B cell (primary cell): Measurements from ENCODE around the gene RTN4RL1. TPM values are rescaled to one million over a fixed set of nuclear protein-coding genes. Genes with fewer than 3 reads are reported as not detected.
"Not testable (repeated sequence)": the region's sequence is repeated elsewhere in the genome, so short reads cannot be mapped to it uniquely, and the experiment has no call there.

Experiments used
- ATAC-seq: fragments of 200-7000 bp; cut with Tn5 transposase; one replicate; pipeline ENCODE4 v1.10.0; 2021; ENCODE audit warnings: low read depth, mild to moderate bottlenecking, moderate number of reproducible peaks, moderate library complexity
- CTCF ChIA-PET: fragments of 350-600 bp; sonication (Branson Sonifier 250); formaldehyde crosslinking; loops from one replicate; lab custom pipeline; 2021; ENCODE audit warnings: antibody characterized with exemption, inconsistent platforms; lab: Charles Lee
- POLR2A ChIA-PET: fragments of 350-600 bp; sonication (Branson Sonifier 250); formaldehyde crosslinking; loops from one replicate; lab custom pipeline; 2021; ENCODE audit warnings: antibody characterized with exemption; lab: Charles Lee
- DNase-seq: peaks from one replicate; pipeline ENCODE4 v3.0.0; 2013
- H2AFZ ChIP-seq: 2 replicates; pipeline ENCODE4 v1.6.1; 2012; ENCODE audit warnings: mild to moderate bottlenecking, low read depth, low read length; ENCODE audit not compliant: insufficient read depth, poor library complexity, severe bottlenecking
- H3K27ac ChIP-seq, 2 donors: 1 replicate in 1 of 2; 2 replicates in 1 of 2; pipeline ENCODE4 v1.5.1; 2012 to 2013; ENCODE audit warnings: low read length in 2 of 2, mild to moderate bottlenecking in 2 of 2, moderate library complexity in 1 of 2
- H3K27me3 ChIP-seq, 4 experiments: fragments of 200-600 bp in 1 of 4; sonication (generic) in 1 of 4; replicated peaks in 1 of 4; 1 replicate in 2 of 4; 2 replicates in 2 of 4; pipeline versions ENCODE4 v1.6.1 to v1.7.0; 2013 to 2016; ENCODE audit warnings: low read length in 3 of 4, mild to moderate bottlenecking in 2 of 4, mixed read lengths in 1 of 4, moderate library complexity in 1 of 4; ENCODE audit not compliant: insufficient read depth in 4 of 4, control insufficient read depth in 3 of 4; ENCODE audit errors: control extremely low read depth in 1 of 4
- H3K36me3 ChIP-seq, 2 experiments: replicated peaks in 1 of 2; 1 replicate in 1 of 2; 2 replicates in 1 of 2; pipeline versions ENCODE4 v1.6.1 to v1.7.1; 2013; ENCODE audit warnings: low read length in 1 of 2; ENCODE audit not compliant: insufficient read depth in 2 of 2, control insufficient read depth in 1 of 2; ENCODE audit errors: control extremely low read depth in 1 of 2, extremely low read depth in 1 of 2
- H3K4me1 ChIP-seq, 2 donors: fragments of 200-600 bp in 1 of 2; sonication (generic) in 1 of 2; 1 replicate in 1 of 2; 2 replicates in 1 of 2; pipeline versions ENCODE4 v1.5.1 to v1.6.1; 2013 to 2017; ENCODE audit warnings: low read length in 2 of 2; ENCODE audit not compliant: control insufficient read depth in 2 of 2, insufficient read depth in 2 of 2
- H3K4me2 ChIP-seq: replicated peaks from 2 replicates; pipeline ENCODE3; 2012; ENCODE audit warnings: mild to moderate bottlenecking, low read depth, low read length; ENCODE audit not compliant: poor library complexity, severe bottlenecking
- H3K4me3 ChIP-seq, 5 experiments: fragments of 200-600 bp in 1 of 5; sonication (generic) in 1 of 5; 1 replicate in 3 of 5; 2 replicates in 2 of 5; pipeline versions ENCODE4 v1.5.1 to v1.7.0; 2011 to 2016; ENCODE audit warnings: low read length in 4 of 5, mild to moderate bottlenecking in 4 of 5, low read depth in 2 of 5, control low read depth in 1 of 5, moderate library complexity in 1 of 5; ENCODE audit not compliant: insufficient read depth in 1 of 5; ENCODE audit errors: control extremely low read depth in 1 of 5, extremely low read depth in 1 of 5
- H3K79me2 ChIP-seq: fragments of 200-600 bp; sonication (generic); one replicate; pipeline ENCODE4 v1.6.0; 2016; ENCODE audit warnings: low read length; ENCODE audit not compliant: control insufficient read depth, insufficient read depth
- H3K9ac ChIP-seq: fragments of 200-600 bp; sonication (generic); 2 replicates; pipeline ENCODE4 v1.6.1; 2017; ENCODE audit warnings: mild to moderate bottlenecking, low read length, moderate library complexity
- H3K9me3 ChIP-seq, 3 donors: one replicate each; pipeline versions ENCODE4 v1.6.1 to v1.7.1; 2013; ENCODE audit warnings: low read length in 2 of 3; ENCODE audit not compliant: control insufficient read depth in 2 of 3, insufficient read depth in 1 of 3; ENCODE audit errors: control extremely low read depth in 1 of 3
- H4K20me1 ChIP-seq: 2 replicates; pipeline ENCODE4 v1.6.0; 2012; ENCODE audit warnings: mild to moderate bottlenecking, low read length; ENCODE audit not compliant: insufficient read depth, control insufficient read depth, poor library complexity, severe bottlenecking
- H3K27ac Mint-ChIP-seq: one replicate; pipeline ENCODE4 v1.8.0; 2021; ENCODE audit warnings: mixed read lengths
- H3K27me3 Mint-ChIP-seq: one replicate; pipeline ENCODE4 v1.8.0; 2021; ENCODE audit warnings: mixed read lengths
- H3K4me1 Mint-ChIP-seq: one replicate; pipeline ENCODE4 v1.8.0; 2021; ENCODE audit warnings: mixed read lengths
- H3K4me3 Mint-ChIP-seq: one replicate; pipeline ENCODE4 v1.8.0; 2021; ENCODE audit warnings: mixed read lengths
- H3K9me3 Mint-ChIP-seq: one replicate; pipeline ENCODE4 v1.8.0; 2022; ENCODE audit warnings: mixed read lengths; ENCODE audit not compliant: insufficient read depth
- EZH2 ChIP-seq: IDR thresholded peaks from 2 replicates; pipeline ENCODE4 v1.6.1; 2012; ENCODE audit warnings: borderline replicate concordance, low read depth, mild to moderate bottlenecking, moderate library complexity, low read length; ENCODE audit not compliant: insufficient read depth, poor library complexity, severe bottlenecking
- WGBS: methylation state at CpG from one replicate; pipeline ENCODE4 v1.1.5; 2013; ENCODE audit warnings: missing lambda C conversion rate; ENCODE audit not compliant: insufficient coverage; 5-methylcytosine and 5-hydroxymethylcytosine counted together
- intact Hi-C: fragments of 100-400 bp; cut with micrococcal nuclease; formaldehyde crosslinking; loops from one replicate; pipeline ENCODE4 v1.10.0; 2022
- polyA plus RNA-seq: library from polyadenylated mRNA; depleted of rRNA; stranded (reverse); fragments of >200 nt; gene quantifications from 2 replicates; pipeline ENCODE4 v1.2.3, GENCODE V29; 2012
- total RNA-seq, 2 donors: library from RNA; stranded (reverse); fragments of 120-200 nt in 1 of 2; gene quantifications; 1 replicate in 1 of 2; 2 replicates in 1 of 2; pipeline versions ENCODE4 v1.2.3 to v1.2.4, GENCODE V29; 2013 to 2022
- TF ChIP-seq, protein P1 (sequence below): fragments of 200-600 bp; IDR thresholded peaks from one replicate; pipeline ENCODE4 v1.8.0; 2022; ENCODE audit warnings: antibody characterized with exemption, mild to moderate bottlenecking

Gene RTN4RL1
- total and polyA plus RNA-seq, 2 donors (not counting 1 experiment from before 2014, with no cell fraction given), result 0.03 to 0.07 TPM

DNA sequence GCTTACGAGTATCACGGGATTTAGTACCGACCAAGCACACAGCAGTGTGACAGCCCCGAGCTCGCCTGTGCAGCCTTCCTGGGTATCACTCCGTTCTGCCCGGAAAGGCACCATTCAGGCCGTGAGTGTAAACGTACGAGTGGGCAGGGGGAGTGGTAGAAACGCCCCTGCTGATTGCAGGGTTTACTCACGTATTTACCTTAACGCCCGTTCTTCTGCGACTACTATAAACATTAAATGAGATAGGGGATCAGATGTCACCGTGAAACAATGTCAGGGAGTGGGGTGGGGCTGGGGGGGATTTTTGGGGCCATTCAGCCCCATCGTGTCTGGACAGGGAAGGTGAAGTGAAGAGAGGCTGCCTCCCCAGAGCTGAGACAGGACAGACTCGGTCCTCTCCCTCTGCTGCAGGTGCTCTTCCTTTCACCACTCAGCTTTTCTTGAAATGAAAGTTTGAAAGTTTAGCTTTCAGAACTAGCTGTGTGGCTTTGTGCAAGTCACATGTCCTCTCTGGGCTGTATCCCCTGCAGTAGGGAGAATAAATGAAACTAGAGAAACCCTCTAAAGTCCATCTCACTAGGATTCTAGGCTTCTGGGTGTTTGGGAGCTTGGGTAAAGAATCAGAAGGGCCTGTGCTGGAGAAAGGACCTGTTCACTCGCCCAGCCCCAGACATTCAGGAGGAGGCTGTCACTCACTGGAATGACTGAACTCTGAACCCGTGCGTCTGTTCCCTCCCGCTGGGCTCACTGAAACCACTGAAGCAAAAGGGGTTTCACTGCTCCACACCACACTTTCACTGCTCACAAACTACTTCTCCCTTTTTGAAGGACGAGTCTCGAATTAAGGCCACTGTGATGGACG lies 128.7 kb downstream of the RTN4RL1 start:
- no peaks in the 10 kb centered on the region for H3K27me3 Mint-ChIP-seq
- H3K9me3 Mint-ChIP-seq, result no peaks in the 10 kb centered on the region
- no peaks in the 10 kb centered on the region for H3K4me1 ChIP-seq
- WGBS, result 82% methylated on average over 15 of the region's 25 CpGs
- H3K36me3 ChIP-seq, result peaks cover 2 to 65% of the 10 kb centered on the region in 2 experiments
- ChIA-PET CTCF (interaction anchor here (0.8 kb wide), 1 partner anchor 8 kb away, joined by 3 read pairs; no protein-coding TSS in a partner anchor), POLR2A (no interaction called here)
- H2AFZ ChIP-seq, result no peak overlapping the region
- no peak overlapping the region for H3K27ac Mint-ChIP-seq
- H3K4me2 ChIP-seq, result no peak overlapping the region
- H3K79me2 ChIP-seq, result no peaks in the 10 kb centered on the region
- intact Hi-C loops, result no loop called here
- no peak overlapping the region for H3K4me3 ChIP-seq
- H3K4me3 Mint-ChIP-seq, result no peak overlapping the region
- no peaks in the 10 kb centered on the region for H3K4me1 Mint-ChIP-seq
- H3K9me3 ChIP-seq, result no peaks in the 10 kb centered on the region
- ATAC-seq (no peak), DNase-seq (no peak)
- H3K9ac ChIP-seq, result no peak overlapping the region
- no peaks in the 10 kb centered on the region for H3K27me3 ChIP-seq
- TF ChIP-seq, protein P1, sequence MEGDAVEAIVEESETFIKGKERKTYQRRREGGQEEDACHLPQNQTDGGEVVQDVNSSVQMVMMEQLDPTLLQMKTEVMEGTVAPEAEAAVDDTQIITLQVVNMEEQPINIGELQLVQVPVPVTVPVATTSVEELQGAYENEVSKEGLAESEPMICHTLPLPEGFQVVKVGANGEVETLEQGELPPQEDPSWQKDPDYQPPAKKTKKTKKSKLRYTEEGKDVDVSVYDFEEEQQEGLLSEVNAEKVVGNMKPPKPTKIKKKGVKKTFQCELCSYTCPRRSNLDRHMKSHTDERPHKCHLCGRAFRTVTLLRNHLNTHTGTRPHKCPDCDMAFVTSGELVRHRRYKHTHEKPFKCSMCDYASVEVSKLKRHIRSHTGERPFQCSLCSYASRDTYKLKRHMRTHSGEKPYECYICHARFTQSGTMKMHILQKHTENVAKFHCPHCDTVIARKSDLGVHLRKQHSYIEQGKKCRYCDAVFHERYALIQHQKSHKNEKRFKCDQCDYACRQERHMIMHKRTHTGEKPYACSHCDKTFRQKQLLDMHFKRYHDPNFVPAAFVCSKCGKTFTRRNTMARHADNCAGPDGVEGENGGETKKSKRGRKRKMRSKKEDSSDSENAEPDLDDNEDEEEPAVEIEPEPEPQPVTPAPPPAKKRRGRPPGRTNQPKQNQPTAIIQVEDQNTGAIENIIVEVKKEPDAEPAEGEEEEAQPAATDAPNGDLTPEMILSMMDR, result no peak
- TF ChIP-seq EZH2, result no peak
- no peaks in the 10 kb centered on the region for H4K20me1 ChIP-seq
- H3K27ac ChIP-seq, result no peak overlapping the region

DNA sequence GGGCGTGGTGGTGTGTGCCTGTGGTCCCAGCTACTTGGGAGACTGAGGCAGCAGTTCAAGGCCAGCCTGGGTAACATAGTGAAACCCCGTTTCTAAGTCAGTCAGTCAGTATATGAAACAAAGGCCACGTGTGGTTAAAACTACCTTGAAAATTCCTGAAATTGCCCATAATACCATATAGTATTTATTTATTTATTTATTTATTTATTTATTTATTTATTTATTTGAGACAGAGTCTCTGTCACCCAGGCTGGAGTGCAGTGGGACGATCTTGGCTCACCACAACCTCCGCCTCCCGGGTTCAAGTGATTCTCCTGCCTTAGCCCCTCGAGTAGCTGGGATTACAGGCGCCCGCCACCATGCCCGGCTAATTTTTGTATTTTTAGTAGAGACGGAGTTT lies 129.7 kb downstream of the RTN4RL1 start:
- H3K27ac Mint-ChIP-seq, H3K9me3 ChIP-seq, H3K27ac ChIP-seq, H3K4me3 ChIP-seq, DNase-seq, H3K4me1 Mint-ChIP-seq, H3K4me3 Mint-ChIP-seq, intact Hi-C loops, H3K4me1 ChIP-seq, H2AFZ ChIP-seq, ATAC-seq, H3K27me3 ChIP-seq, H3K27me3 Mint-ChIP-seq, H4K20me1 ChIP-seq, H3K9ac ChIP-seq, H3K4me2 ChIP-seq, POLR2A ChIA-PET, H3K79me2 ChIP-seq, H3K9me3 Mint-ChIP-seq: not testable (repeated sequence)
- WGBS, result 100% methylated on average over 4 of the region's 11 CpGs
- CTCF ChIA-PET, result interaction anchor here (0.8 kb wide), 1 partner anchor 9 kb away, joined by 3 read pairs; no protein-coding TSS in a partner anchor
- peaks cover 2 to 71% of the 10 kb centered on the region in 2 experiments for H3K36me3 ChIP-seq
